ENCODE data around the gene HSDL2.
"Not testable (repeated sequence)": the region's sequence is repeated elsewhere in the genome, so short reads cannot be mapped to it uniquely, and the experiment has no call there.

The HSDL2 gene

DNA sequence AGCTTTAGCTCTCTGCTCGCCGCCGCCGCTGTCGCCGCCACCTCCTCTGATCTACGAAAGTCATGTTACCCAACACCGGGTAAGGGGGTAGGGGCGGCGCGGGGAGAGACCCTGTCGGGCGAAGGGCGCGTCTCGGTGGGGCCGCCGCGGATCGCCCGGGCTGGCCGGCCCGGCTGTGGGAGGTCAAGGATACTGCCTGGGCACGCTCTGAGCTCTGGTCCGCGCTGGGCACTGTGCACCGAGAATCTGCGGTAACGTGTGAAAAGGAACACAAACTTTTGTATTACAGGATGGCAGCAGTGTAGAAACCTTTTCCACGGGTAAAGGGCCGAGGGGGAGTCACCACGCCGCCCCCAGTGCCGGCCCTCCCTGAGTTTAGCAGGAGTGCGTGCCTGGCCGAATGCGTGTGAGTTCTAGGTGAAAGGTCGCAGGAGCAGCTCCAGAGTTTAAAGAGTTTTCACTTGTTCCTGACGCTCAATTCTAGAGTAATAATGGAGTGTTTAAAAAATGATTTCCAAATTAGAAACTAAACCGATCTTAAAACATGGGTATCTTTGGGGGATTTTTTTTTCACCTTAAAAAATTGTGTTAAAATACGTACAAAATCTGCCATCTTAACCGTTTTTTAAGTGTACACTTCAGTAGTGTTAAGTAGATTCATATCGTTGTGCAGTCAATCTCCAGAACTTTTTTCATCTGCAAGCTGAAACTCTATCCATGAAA, at the start of gene HSDL2:
HSDL2 (plus strand) TSS at position 7 of the 723 bp plus-strand sequence; CDS start at position 63, 56 bp downstream.
- DNase-seq = no peak

- DNase-seq = no peak
These were observed 48.3 kb upstream of the HSDL2 start for GRCh38 chr9:112331674-112331952.

DNA sequence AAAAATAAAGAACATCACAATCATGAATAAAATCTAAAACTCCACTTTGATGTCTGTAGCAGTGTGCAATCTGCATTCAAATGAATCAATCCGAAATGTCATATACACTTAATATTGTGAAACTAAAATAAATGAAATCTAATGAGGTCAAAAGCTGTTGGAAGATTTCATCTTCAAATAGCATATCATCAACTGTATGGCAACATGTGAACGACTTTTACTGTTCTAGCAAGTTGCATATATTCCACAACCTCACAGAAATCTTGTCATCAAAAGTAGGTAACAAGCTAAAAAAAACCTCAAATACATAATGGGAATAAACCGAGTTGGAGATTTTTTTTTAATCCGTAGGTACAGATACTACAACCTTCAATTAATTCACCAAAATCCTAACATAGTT, 47.7 kb upstream of the HSDL2 start:
- no peak for DNase-seq

- no peak for DNase-seq
These were observed 47.3 kb upstream of the HSDL2 start for GRCh38 chr9:112332674-112332976.

- peak; percentile 79 for DNase-seq
These were observed 46.8 kb upstream of the HSDL2 start, which contains the start of gene PTBP3 for GRCh38 chr9:112332977-112333638. Gene PTBP3, minus strand, starts transcription at chr9:112333619. Its CDS starts 35,754 bp downstream, at chr9:112297865.

- DNase-seq = peak; percentile 95
These were observed 46.1 kb upstream of the HSDL2 start for GRCh38 chr9:112333639-112334431.

GRCh38 chr9:112334432-112334841, 45.5 kb upstream of the HSDL2 start:
- peak; percentile 44 for DNase-seq

DNA sequence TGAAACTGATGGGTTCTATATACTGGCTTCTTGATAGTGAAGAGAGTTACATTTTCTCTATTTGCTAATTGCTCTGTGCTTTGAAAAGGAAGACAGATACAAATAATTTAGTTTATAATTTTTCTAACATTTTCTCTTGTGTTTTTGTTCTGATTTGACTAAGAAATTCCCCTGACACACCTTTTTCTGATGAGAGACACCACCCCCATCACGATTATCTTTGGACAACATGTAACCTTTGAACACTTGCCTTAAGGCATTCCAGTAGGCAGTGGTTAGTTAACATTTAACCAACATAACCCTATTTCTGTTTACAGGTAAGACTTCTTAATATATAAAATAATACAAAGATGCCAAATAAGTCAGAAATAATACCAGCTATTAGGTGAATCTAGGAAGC, 42.4 kb upstream of the HSDL2 start:
- no peak for DNase-seq

GRCh38 chr9:112338561-112338960, 41.3 kb upstream of the HSDL2 start:
- DNase-seq = no peak

GRCh38 chr9:112339886-112340285, 40.0 kb upstream of the HSDL2 start:
- DNase-seq = no peak

- DNase-seq = no peak
These were observed 38.2 kb upstream of the HSDL2 start for GRCh38 chr9:112341730-112342129.

DNA sequence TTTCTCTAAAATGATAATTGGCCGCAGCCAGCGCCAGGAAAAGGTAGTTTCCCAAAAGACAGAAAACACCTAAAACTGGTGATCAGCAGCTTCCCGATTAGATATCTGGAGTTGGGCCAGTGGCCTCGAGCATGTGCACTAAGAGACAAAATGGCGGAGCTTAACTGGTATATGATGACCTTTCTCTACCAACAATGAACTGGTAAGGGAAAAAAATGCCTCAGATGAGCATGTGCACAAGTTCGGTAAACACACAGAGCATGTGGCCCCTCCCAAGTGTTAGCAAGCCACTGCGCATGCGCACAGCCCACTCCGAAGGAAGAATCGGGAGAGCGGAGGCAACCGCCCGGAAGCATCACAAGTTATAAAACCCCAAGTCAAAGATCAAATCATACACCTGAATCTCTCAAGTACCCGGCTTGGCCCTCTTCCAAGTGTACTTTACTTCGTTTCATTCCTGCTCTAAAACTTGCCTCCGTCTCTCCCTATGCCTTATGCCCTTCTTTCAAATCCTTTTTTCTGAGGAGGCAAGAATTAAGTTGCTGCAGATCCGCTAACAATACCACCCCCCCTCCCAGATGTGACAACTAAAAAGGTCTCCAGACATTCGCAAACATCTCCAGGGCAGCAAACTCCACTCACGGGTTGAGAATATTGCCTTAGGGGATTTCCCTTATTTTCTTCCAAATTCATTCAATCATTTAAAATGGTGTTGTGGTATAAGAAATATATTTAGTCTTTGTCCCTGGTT, 31.5 kb upstream of the HSDL2 start:
- peak; percentile 78 for DNase-seq

GRCh38 chr9:112349008-112349333, 30.9 kb upstream of the HSDL2 start:
- DNase-seq = no peak

DNA sequence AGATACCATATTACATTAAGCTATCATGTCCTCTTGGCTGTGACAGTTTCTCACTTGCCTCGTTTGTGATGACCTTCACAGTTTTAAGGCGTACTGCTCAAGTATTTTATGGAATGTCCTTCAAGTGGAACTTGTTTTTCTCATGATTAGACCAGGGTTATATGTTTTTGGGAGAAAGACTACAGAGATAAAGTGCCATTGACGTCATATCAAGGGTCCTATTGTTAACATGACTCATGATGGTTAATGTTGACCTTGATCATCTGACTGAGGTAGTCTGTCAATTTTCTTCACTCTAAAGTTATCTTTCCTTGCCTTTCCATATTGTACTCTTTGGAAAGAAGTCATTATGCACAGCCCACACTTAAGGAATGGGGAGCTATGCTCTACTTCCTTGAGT, 28.7 kb upstream of the HSDL2 start:
- DNase-seq = no peak

DNA sequence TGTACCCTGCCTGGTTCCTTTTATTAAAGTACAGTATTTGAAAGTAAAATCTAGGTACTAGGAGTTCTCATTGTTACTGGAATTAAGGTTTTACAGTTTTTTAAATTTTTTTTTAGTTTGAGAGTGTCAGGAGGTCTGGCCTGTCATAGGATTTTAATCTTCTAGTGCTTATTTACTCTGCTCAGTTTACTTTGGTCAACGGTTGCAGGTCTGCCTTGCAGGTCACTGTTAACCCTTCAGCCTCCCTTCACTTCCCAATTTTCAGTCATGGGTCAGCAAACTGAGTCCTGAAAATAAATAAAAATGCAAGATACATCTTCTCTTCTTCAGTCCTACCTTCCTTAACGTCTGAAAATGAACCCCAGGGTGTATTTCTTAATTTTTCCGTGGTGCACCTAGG, 27.7 kb upstream of the HSDL2 start:
- DNase-seq = no peak

GRCh38 chr9:112354081-112354743, 25.7 kb upstream of the HSDL2 start:
- DNase-seq = no peak

DNA sequence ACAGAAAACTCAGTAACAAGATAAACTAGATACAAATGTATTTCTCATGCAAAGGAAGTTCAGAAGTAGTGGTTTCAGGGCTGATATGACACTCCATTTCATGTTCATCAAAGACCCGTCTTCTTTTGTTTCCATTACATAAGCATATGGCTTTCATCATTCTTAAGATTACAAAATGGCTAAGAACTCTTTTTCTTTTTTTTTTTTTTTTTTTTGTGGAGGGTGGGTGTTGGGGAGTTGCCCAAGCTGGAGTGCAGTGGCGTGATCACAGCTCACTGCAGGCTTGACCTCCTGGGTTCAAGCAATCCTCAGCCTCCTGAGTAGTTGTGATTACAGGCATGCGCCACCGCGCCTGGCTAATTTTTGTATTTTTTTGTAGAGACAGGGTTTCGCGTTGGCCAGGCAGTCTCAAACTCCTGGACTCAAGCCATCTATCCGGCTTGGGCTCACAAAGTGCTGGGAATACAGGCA, 24.4 kb upstream of the HSDL2 start:
- DNase-seq = no peak

DNA sequence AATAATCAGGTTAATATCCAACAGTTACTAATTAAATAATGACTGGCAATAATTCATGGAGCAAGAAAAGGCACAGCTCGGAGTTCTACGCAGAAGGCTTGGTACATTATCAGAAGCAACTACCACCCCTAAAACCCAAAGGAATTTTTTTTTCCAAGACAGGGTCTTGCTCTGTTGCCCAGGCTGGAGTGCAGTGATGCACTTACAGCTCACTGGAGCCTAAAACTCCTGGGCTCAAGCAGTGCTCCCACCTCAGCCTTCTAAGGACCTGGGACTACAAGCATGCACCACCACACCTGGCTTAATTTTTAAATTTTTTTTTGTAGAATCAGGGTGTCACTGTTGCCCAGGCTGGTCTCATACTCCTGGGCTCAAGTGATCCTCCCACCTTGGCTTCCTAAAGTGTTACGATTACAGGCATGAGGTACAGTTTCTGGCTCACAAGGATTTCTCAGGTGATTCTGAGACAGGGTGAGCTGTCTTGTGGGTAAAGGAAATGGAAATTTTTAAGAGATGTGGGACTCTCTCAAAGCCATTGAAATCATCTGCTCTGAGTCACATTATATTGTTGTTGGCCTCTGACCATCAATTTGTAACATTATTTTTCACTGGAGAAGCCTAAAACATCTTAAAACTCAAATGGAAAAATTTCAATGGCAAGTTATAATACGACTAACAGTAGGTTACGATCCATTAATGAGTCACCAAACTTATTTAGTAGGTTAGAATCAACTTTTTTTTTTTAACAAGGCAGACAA, 19.7 kb upstream of the HSDL2 start:
- no peak for DNase-seq

GRCh38 chr9:112361601-112362000, 18.3 kb upstream of the HSDL2 start:
- DNase-seq = no peak

GRCh38 chr9:112364761-112365160, 15.1 kb upstream of the HSDL2 start:
- DNase-seq = no peak

- not testable (repeated sequence) for DNase-seq
These were observed 14.7 kb upstream of the HSDL2 start for GRCh38 chr9:112365257-112365656.

GRCh38 chr9:112366591-112366990, 13.3 kb upstream of the HSDL2 start:
- no peak for DNase-seq
